Ovary (tissue), 9 donors: ENCODE results near the gene OXTR. TPM values are rescaled to one million over a fixed set of nuclear protein-coding genes. Genes with fewer than 3 reads are reported as not detected.

Source experiments
- DNase-seq, 5 donors: peaks; one replicate each; pipeline ENCODE4 v3.0.0-alpha.2; 2019 to 2020
- H3K27ac ChIP-seq, 2 donors: fragments of 200-600 bp; one replicate each; pipeline versions ENCODE4 v1.5.1 to v1.8.0; 2019 to 2022
- H3K27me3 ChIP-seq: fragments of 200-600 bp; one replicate; pipeline ENCODE4 v1.8.0; 2022
- H3K36me3 ChIP-seq: fragments of 200-600 bp; sonication (generic); one replicate; pipeline ENCODE4 v1.5.1; 2019
- H3K4me1 ChIP-seq: one replicate; pipeline ENCODE4 v1.8.1; 2013; ENCODE audit warnings: mild to moderate bottlenecking, moderate library complexity; ENCODE audit not compliant: insufficient read depth
- H3K4me3 ChIP-seq: fragments of 200-600 bp; sonication (generic); one replicate; pipeline ENCODE4 v1.5.1; 2017
- H3K9me3 ChIP-seq, 2 donors: fragments of 200-600 bp in 1 of 2; sonication (generic) in 1 of 2; one replicate each; pipeline versions ENCODE4 v1.5.1 to v1.8.1; 2013 to 2019; ENCODE audit warnings: mild to moderate bottlenecking in 1 of 2, moderate library complexity in 1 of 2
- EP300 ChIP-seq: sonication (generic); formaldehyde crosslinking; IDR thresholded peaks from one replicate; pipeline ENCODE4 v1.6.1; 2017; ENCODE audit warnings: antibody characterized with exemption
- POLR2A ChIP-seq: fragments of 450-650 bp; IDR thresholded peaks from one replicate; pipeline ENCODE4 v1.6.1; 2017; ENCODE audit warnings: antibody characterized with exemption, mild to moderate bottlenecking, moderate library complexity
- WGBS, 3 donors: extraction: QIAGEN DNeasy Blood & Tissue Kit in 1 of 3; methylation state at CpG; one replicate each; pipeline versions ENCODE4 v1.1.5 to v1.1.7; 2013 to 2017; 5-methylcytosine and 5-hydroxymethylcytosine counted together
- intact Hi-C, 4 donors: fragments of 100-400 bp; cut with DNase I; formaldehyde crosslinking; loops; one replicate each; pipeline versions ENCODE4 v1.11.0 to v1.15.1; 2022 to 2023
- polyA plus RNA-seq, 2 donors: library from polyadenylated mRNA; stranded (reverse); fragments of 200-250 nt in 1 of 2; fragments of 350-450 nt in 1 of 2; fragmentation: Illumina TruSeq in 1 of 2; extraction: RNeasy Lipid Tissue Mini Kit (QIAGEN cat#74804) in 1 of 2; gene quantifications; one replicate each; pipeline ENCODE4 v1.2.3, GENCODE V29; 2013 to 2014
- total RNA-seq, 7 donors: library from RNA; depleted of rRNA in 2 of 7; stranded (reverse); fragments of >200 nt in 2 of 7; fragmentation: NEBNext Ultra II Directional in 3 of 7; extraction: Animal tissue kit (Norgen Biotek cat#: 25700) in 3 of 7; gene quantifications; one replicate each; pipeline versions ENCODE4 v1.1.0 to v1.2.4, GENCODE V29; 2016 to 2023
- TF ChIP-seq, protein P1 (sequence below), 3 donors: fragments of 450-650 bp in 2 of 3; fragments of 200-600 bp in 1 of 3; IDR thresholded peaks; one replicate each; pipeline versions ENCODE4 v1.5.1 to v1.8.0; 2016 to 2022; ENCODE audit warnings: antibody characterized with exemption in 3 of 3, mild to moderate bottlenecking in 1 of 3
- donor health status: DM: no; HTN: no; CAD: no; lungs with moderate emphysema.
- donor health status: DM: no; HTN: no; CAD: no.
- donor health status: Bipolar disorder and iron deficiency.
- donor health status: DM: yes; HTN: yes; CAD: no.
- donor health status: DM: no; HTN: no; CAD: no.
- donor health status: DM: yes; HTN: yes; CAD: no.

The OXTR gene
- total and polyA plus RNA-seq, 9 donors, result 0.27 to 14.9 (median 2.8) TPM

DNA sequence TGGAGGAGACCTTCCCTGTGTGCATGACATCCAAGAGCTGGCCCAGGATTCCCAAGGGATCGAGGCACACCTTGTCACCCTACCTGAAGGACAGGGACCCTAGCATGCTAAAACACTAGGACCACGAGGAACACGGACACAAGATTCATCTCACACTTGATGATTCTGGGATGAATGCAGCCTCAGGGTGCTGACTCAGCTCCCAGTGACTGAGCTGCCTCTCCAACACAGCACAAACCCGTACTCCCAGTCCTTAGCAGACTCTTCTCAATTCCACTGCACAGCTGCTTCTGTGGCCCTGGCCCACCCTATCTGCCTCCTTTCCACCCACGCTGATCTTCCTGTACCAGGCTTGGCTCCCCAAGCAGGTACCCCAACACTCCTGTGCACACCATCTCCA lies 9.1 kb upstream of the OXTR start:
- Histone ChIP-seq H3K27ac (no peak overlapping the region), H3K36me3 (no peaks in the 10 kb centered on the region), H3K4me1 (no peaks in the 10 kb centered on the region), H3K4me3 (no peak overlapping the region), H3K27me3 (no peaks in the 10 kb centered on the region), H3K9me3 (no peaks in the 10 kb centered on the region)
- intact Hi-C loops, result no loop called here
- TF ChIP-seq, protein P1, sequence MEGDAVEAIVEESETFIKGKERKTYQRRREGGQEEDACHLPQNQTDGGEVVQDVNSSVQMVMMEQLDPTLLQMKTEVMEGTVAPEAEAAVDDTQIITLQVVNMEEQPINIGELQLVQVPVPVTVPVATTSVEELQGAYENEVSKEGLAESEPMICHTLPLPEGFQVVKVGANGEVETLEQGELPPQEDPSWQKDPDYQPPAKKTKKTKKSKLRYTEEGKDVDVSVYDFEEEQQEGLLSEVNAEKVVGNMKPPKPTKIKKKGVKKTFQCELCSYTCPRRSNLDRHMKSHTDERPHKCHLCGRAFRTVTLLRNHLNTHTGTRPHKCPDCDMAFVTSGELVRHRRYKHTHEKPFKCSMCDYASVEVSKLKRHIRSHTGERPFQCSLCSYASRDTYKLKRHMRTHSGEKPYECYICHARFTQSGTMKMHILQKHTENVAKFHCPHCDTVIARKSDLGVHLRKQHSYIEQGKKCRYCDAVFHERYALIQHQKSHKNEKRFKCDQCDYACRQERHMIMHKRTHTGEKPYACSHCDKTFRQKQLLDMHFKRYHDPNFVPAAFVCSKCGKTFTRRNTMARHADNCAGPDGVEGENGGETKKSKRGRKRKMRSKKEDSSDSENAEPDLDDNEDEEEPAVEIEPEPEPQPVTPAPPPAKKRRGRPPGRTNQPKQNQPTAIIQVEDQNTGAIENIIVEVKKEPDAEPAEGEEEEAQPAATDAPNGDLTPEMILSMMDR (IDR thresholded peaks at IDR 0.05), result no peak
- TF ChIP-seq POLR2A, result no peak
- no peak for TF ChIP-seq EP300
- 83 to 92% (median 90%) methylated on average over 5 of the region's 5 CpGs for WGBS, 3 donors
- DNase-seq, result no peak

DNA sequence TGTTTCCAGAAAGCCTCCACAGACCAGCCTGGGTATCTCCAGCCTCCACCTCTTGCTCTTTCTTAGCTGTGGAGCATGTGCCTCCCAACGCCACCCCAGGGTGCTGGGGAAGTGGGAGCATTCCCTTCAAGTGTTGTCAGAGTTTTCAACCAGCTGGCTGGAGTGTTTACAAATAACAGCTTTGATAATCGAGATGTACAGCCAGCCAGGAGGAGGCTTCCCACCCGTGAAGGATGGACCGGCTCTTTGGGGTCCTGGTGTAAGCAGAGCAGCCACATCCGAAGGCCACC lies 8.5 kb upstream of the OXTR start:
- TF ChIP-seq, protein P1 (IDR thresholded peaks at IDR 0.05), result no peak
- TF ChIP-seq EP300, result no peak
- H3K27ac ChIP-seq, result no peak overlapping the region
- H3K36me3 ChIP-seq, result no peaks in the 10 kb centered on the region
- intact Hi-C loops, result no loop called here
- H3K27me3 ChIP-seq, result no peaks in the 10 kb centered on the region
- H3K4me3 ChIP-seq, result no peak overlapping the region
- no peaks in the 10 kb centered on the region for H3K9me3 ChIP-seq
- H3K4me1 ChIP-seq, result no peaks in the 10 kb centered on the region
- no peak for DNase-seq
- WGBS, 3 donors, result 66 to 72% (median 67%) methylated on average over 5 of the region's 5 CpGs

DNA sequence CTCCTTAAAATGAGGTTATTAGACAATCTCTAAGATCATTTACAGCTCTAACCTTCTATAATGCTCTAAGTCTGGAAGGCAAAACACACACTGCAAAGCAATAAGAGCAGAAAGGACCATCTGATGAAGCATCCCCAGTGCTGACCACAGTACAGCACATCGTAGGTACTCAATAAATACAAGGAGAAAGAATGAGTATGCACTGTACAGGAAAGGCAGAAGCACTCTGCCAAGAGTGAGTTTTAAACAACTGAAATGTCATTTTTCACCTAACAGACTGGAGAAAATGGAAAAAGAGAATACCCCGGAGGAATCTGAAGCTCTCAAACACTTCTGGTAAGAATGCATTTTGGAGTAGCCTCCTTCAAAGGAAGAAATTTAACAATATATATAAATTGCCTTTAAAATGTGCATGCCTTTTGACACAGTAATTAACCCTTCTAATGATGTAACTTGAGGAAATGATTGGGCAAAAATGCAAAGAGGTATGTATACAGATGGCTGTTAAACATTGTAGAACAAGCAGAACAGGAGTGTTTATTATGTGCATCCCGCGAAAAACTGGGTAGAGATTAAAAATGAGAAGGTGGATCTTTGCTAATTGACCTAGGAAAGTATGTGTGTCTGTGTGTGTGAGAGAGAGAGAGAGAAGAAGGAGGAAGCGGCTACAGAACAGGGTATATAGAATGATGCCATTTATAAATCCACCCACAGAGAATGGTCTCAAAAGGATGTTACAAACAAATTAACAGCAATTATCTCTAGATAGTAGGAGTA lies 8.0 kb upstream of the OXTR start:
- no peaks in the 10 kb centered on the region for H3K27me3 ChIP-seq
- intact Hi-C loops, result no loop called here

DNA sequence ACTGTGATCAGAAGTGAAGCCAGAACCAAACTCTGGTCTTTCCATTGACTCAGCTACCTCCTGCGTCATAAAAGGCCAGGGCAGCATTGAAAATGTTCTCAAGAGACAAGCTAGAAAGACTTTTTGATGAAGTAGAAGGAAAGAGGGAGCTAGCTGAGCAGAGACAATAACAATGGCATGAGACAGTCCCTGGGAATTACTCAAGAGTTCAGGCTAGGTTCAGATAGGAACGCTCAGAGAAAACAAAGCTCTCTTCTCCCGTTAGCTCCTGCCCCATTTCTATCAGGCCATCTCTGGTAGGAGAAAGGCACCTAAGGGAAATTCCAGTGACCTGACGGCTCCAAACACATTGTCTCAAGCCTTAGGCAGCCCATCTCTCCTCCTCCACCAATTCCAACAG lies 7.0 kb upstream of the OXTR start:
- H3K27ac ChIP-seq, result no peak overlapping the region
- TF ChIP-seq, protein P1 (IDR thresholded peaks at IDR 0.05), result no peak
- no peak for TF ChIP-seq EP300
- TF ChIP-seq POLR2A, result no peak
- intact Hi-C loops, result no loop called here
- DNase-seq, result no peak
- no peaks in the 10 kb centered on the region for H3K9me3 ChIP-seq
- no peaks in the 10 kb centered on the region for H3K27me3 ChIP-seq
- 40 to 51% (median 48%) methylated on average over 4 of the region's 4 CpGs for WGBS, 3 donors
- H3K4me3 ChIP-seq, result no peak overlapping the region
- H3K4me1 ChIP-seq, result no peaks in the 10 kb centered on the region
- H3K36me3 ChIP-seq, result no peaks in the 10 kb centered on the region

More for the DNA sequence above, 8.0 kb upstream of the OXTR start:
- Histone ChIP-seq H3K27ac (no peak overlapping the region), H3K9me3 (no peaks in the 10 kb centered on the region), H3K4me3 (no peak overlapping the region), H3K4me1 (no peaks in the 10 kb centered on the region), H3K36me3 (no peaks in the 10 kb centered on the region)
- TF ChIP-seq POLR2A (no peak), EP300 (no peak)
- TF ChIP-seq, protein P1 (IDR thresholded peaks at IDR 0.05), result no peak
- WGBS, 3 donors, result 83 to 87% (median 85%) methylated on average over 5 of the region's 5 CpGs
- DNase-seq, result no peak
